OCI-LY1 (cell line): ENCODE data around the gene IQCK.

ENCODE experiments used
- H2AFZ ChIP-seq: fragments of 200-600 bp; sonication (generic), shearing (Covaris generic); 2 replicates; pipeline ENCODE4 v1.6.0; 2014; ENCODE audit warnings: antibody characterized with exemption, mild to moderate bottlenecking, low read length
- H3F3A ChIP-seq: fragments of 200-600 bp; sonication (generic), shearing (Covaris generic); 2 replicates; pipeline ENCODE4 v1.6.0; 2014; ENCODE audit warnings: mild to moderate bottlenecking, antibody characterized with exemption, low read length, moderate library complexity; ENCODE audit not compliant: insufficient read depth
- H3K27ac ChIP-seq: fragments of 200-600 bp; sonication (generic); 2 replicates; pipeline ENCODE4 v1.5.1; 2014; ENCODE audit warnings: low read length, mixed run types, mild to moderate bottlenecking, low read depth; ENCODE audit not compliant: poor library complexity, severe bottlenecking
- H3K27me3 ChIP-seq: fragments of 200-600 bp; sonication (generic); 2 replicates; pipeline ENCODE4 v1.6.0; 2014; ENCODE audit warnings: antibody characterized with exemption, mild to moderate bottlenecking, low read length, moderate library complexity; ENCODE audit not compliant: insufficient read depth
- H3K36me3 ChIP-seq: fragments of 200-600 bp; sonication (generic); 2 replicates; pipeline ENCODE4 v1.6.1; 2014; ENCODE audit warnings: mild to moderate bottlenecking, antibody characterized with exemption, low read length, moderate library complexity, mixed read lengths; ENCODE audit not compliant: insufficient read depth
- H3K4me1 ChIP-seq: fragments of 200-600 bp; sonication (generic); 2 replicates; pipeline ENCODE4 v1.5.1; 2014; ENCODE audit warnings: mild to moderate bottlenecking, low read length, moderate library complexity; ENCODE audit not compliant: insufficient read depth, severe bottlenecking
- H3K4me2 ChIP-seq: fragments of 200-600 bp; sonication (generic), shearing (Covaris generic); 2 replicates; pipeline ENCODE4 v1.6.1; 2014; ENCODE audit warnings: low read length
- H3K4me3 ChIP-seq: fragments of 200-600 bp; sonication (generic); 2 replicates; pipeline ENCODE4 v1.5.1; 2014; ENCODE audit warnings: low read length, low read depth, mild to moderate bottlenecking, mixed read lengths; ENCODE audit not compliant: poor library complexity, severe bottlenecking
- H3K79me2 ChIP-seq: fragments of 200-600 bp; shearing (Covaris generic); 2 replicates; pipeline ENCODE4 v1.6.1; 2016; ENCODE audit warnings: mixed run types, low read length, mixed read lengths; ENCODE audit not compliant: insufficient read depth
- H3K9ac ChIP-seq: fragments of 200-600 bp; sonication (generic), shearing (Covaris generic); 2 replicates; pipeline ENCODE4 v1.6.1; 2014; ENCODE audit warnings: mild to moderate bottlenecking, low read length, mixed read lengths
- H3K9me2 ChIP-seq: fragments of 200-600 bp; sonication (generic), shearing (Covaris generic); 2 replicates; pipeline ENCODE4 v1.6.1; 2014; ENCODE audit warnings: low read depth, mild to moderate bottlenecking, low read length, mixed read lengths
- H3K9me3 ChIP-seq: fragments of 200-600 bp; shearing (Covaris generic); 2 replicates; pipeline ENCODE4 v1.6.1; 2014; ENCODE audit warnings: low read length, mixed read lengths
- H4K20me1 ChIP-seq: fragments of 200-600 bp; sonication (generic), shearing (Covaris generic); 2 replicates; pipeline ENCODE4 v1.6.0; 2016; ENCODE audit warnings: mild to moderate bottlenecking, low read length; ENCODE audit not compliant: insufficient read depth
- EZH2 ChIP-seq: fragments of 200-600 bp; sonication (generic), shearing (Covaris generic); IDR thresholded peaks from 2 replicates; pipeline ENCODE4 v1.8.0; 2017; ENCODE audit warnings: borderline replicate concordance, mixed run types, mild to moderate bottlenecking, antibody characterized with exemption, low read length, moderate library complexity, mixed read lengths
- TF ChIP-seq, protein P1 (sequence below): fragments of 200-600 bp; sonication (generic), shearing (Covaris generic); IDR thresholded peaks from 2 replicates; pipeline ENCODE4 v1.5.1; 2017; ENCODE audit warnings: mild to moderate bottlenecking, antibody characterized with exemption, low read length, moderate library complexity, mixed read lengths

IQCK gene

DNA sequence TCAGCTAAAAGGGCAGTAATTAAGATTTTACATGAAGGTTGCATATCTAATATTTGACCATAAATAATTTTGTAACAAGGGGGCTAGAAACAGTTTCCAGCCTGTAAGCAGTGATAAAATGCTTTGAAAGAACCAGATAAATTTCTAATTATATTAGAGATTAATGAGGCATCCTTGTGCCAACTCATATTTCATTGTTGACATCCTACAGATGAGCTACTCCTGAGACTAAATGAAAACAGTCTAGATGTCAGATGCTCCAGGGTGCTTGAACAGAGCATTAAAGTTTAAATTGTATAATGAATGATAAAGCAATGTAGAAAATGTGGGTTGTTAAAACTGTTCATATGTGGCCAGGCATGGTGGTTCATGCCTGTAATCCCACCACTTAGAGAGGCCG is 23.3 kb downstream of the IQCK start:
- no peak overlapping the region for H3K4me3 ChIP-seq
- no peak overlapping the region for H3K9ac ChIP-seq
- TF ChIP-seq, protein P1, sequence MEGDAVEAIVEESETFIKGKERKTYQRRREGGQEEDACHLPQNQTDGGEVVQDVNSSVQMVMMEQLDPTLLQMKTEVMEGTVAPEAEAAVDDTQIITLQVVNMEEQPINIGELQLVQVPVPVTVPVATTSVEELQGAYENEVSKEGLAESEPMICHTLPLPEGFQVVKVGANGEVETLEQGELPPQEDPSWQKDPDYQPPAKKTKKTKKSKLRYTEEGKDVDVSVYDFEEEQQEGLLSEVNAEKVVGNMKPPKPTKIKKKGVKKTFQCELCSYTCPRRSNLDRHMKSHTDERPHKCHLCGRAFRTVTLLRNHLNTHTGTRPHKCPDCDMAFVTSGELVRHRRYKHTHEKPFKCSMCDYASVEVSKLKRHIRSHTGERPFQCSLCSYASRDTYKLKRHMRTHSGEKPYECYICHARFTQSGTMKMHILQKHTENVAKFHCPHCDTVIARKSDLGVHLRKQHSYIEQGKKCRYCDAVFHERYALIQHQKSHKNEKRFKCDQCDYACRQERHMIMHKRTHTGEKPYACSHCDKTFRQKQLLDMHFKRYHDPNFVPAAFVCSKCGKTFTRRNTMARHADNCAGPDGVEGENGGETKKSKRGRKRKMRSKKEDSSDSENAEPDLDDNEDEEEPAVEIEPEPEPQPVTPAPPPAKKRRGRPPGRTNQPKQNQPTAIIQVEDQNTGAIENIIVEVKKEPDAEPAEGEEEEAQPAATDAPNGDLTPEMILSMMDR, result no peak
- TF ChIP-seq EZH2, result no peak
- no peaks in the 10 kb centered on the region for H3K9me2 ChIP-seq
- H3K27ac ChIP-seq, result no peak overlapping the region
- no peak overlapping the region for H2AFZ ChIP-seq
- H4K20me1 ChIP-seq, result no peaks in the 10 kb centered on the region
- no peaks in the 10 kb centered on the region for H3K27me3 ChIP-seq
- H3K4me1 ChIP-seq, result no peaks in the 10 kb centered on the region
- H3F3A ChIP-seq, result no peaks in the 10 kb centered on the region
- no peaks in the 10 kb centered on the region for H3K9me3 ChIP-seq
- H3K79me2 ChIP-seq, result no peaks in the 10 kb centered on the region
- H3K36me3 ChIP-seq, result no peaks in the 10 kb centered on the region
- no peak overlapping the region for H3K4me2 ChIP-seq

DNA sequence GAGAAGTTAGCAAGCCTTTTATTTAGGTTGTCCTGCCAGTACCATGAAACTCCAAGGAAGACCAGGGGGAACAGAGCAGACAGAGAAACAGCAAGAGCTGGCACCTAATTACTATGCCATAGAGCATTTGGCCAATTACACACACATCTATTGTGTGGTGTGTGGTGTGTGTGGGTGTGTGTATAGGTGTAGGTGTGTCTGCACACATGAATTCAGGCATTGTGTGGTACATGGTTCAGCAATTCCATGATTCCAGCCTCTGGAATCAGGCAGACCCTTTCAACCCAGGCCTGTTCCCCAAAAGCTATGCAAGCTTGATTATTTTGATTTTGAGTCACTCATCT is 25.7 kb downstream of the IQCK start:
- no peaks in the 10 kb centered on the region for H4K20me1 ChIP-seq
- no peaks in the 10 kb centered on the region for H3K9me2 ChIP-seq
- no peaks in the 10 kb centered on the region for H3K4me1 ChIP-seq
- no peaks in the 10 kb centered on the region for H3K79me2 ChIP-seq
- no peak overlapping the region for H3K4me3 ChIP-seq
- no peak overlapping the region for H3K4me2 ChIP-seq
- no peaks in the 10 kb centered on the region for H3K27me3 ChIP-seq
- H3K9me3 ChIP-seq, result no peaks in the 10 kb centered on the region
- H3K9ac ChIP-seq, result no peak overlapping the region
- H3F3A ChIP-seq, result no peaks in the 10 kb centered on the region
- no peak overlapping the region for H3K27ac ChIP-seq
- no peaks in the 10 kb centered on the region for H3K36me3 ChIP-seq
- TF ChIP-seq, protein P1, result no peak
- TF ChIP-seq EZH2, result no peak
- H2AFZ ChIP-seq, result no peak overlapping the region

DNA sequence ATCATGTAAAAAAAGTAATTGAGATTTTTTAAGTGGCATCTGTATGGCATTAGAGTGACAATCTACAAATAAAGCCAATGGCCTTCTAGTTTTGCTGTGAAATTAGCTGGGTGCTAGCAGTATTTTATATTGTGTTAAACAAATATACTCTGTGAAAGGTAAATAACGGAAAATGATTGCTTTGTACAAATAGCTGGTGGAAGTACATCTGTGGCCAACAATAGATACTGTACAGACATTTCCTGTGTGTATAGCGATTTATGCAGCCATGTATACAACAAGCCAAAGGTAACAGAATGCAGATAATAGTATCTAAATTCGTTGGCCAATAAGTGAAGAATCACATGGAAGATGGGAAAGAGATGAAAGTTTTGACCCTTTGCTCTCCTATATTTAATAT is 26.6 kb downstream of the IQCK start:
- no peak overlapping the region for H3K9ac ChIP-seq
- TF ChIP-seq, protein P1, result no peak
- no peak overlapping the region for H3K27ac ChIP-seq
- no peak overlapping the region for H2AFZ ChIP-seq
- no peaks in the 10 kb centered on the region for H3F3A ChIP-seq
- H3K36me3 ChIP-seq, result no peaks in the 10 kb centered on the region
- H3K79me2 ChIP-seq, result no peaks in the 10 kb centered on the region
- H4K20me1 ChIP-seq, result no peaks in the 10 kb centered on the region
- H3K27me3 ChIP-seq, result no peaks in the 10 kb centered on the region
- no peak overlapping the region for H3K4me2 ChIP-seq
- no peaks in the 10 kb centered on the region for H3K9me2 ChIP-seq
- H3K4me1 ChIP-seq, result no peaks in the 10 kb centered on the region
- H3K9me3 ChIP-seq, result no peaks in the 10 kb centered on the region
- no peak overlapping the region for H3K4me3 ChIP-seq
